HEK293 (cell line): Measurements from ENCODE around the gene GJA1.
A peak's percentile ranks its signal among the peaks of the same experiment; 100 is the strongest.

ENCODE experiments used
- CTCF ChIA-PET: fragments of 350-600 bp; formaldehyde crosslinking; extraction: SDS; loops from one replicate; lab custom pipeline; 2021; ENCODE audit warnings: antibody characterized with exemption; lab: Yijun Ruan, JAX
- POLR2A ChIA-PET: fragments of 300-600 bp; formaldehyde crosslinking; extraction: SDS; loops from one replicate; lab custom pipeline; 2020; ENCODE audit warnings: antibody characterized with exemption, inconsistent platforms; lab: Yijun Ruan, JAX
- H3K27ac ChIP-seq: fragments of 200-500 bp; sonication (Bioruptor generic); 2 replicates; pipeline ENCODE4 v1.5.1; 2014; ENCODE audit warnings: low read depth, low read length, control low read depth, inconsistent platforms; ENCODE audit errors: extremely low read depth
- H3K36me3 ChIP-seq, 2 experiments: fragments of 200-500 bp in 1 of 2; sonication (Bioruptor generic) in 1 of 2; 1 replicate in 1 of 2; 2 replicates in 1 of 2; pipeline ENCODE4 v1.5.1; 2014 to 2017; ENCODE audit warnings: inconsistent platforms in 2 of 2, low read length in 2 of 2; ENCODE audit not compliant: control insufficient read depth in 2 of 2, insufficient read depth in 1 of 2
- H3K4me1 ChIP-seq: fragments of 200-500 bp; sonication (Bioruptor generic); 2 replicates; pipeline ENCODE4 v1.5.1; 2014; ENCODE audit warnings: mild to moderate bottlenecking, low read length, inconsistent platforms; ENCODE audit not compliant: control insufficient read depth, insufficient read depth
- H3K4me3 ChIP-seq: 2 replicates; pipeline ENCODE4 v1.5.1; 2011; ENCODE audit warnings: low read depth, mild to moderate bottlenecking, control low read depth, low read length, moderate library complexity
- H3K9me3 ChIP-seq: fragments of 200-500 bp; sonication (Bioruptor generic); 2 replicates; pipeline ENCODE4 v1.5.1; 2014; ENCODE audit warnings: low read depth, low read length, inconsistent platforms; ENCODE audit not compliant: control insufficient read depth, insufficient read depth
- EGR2 ChIP-seq: fragments of 450-650 bp; formaldehyde crosslinking; IDR thresholded peaks from 2 replicates; pipeline ENCODE4 v1.5.1; 2016; ENCODE audit warnings: low read depth, missing biosample characterization, missing genetic modification characterization
- GLI2 ChIP-seq: fragments of 450-650 bp; formaldehyde crosslinking; IDR thresholded peaks from 2 replicates; pipeline ENCODE4; 2017; ENCODE audit warnings: missing biosample characterization, missing genetic modification characterization, low read depth, borderline replicate concordance
- GLI4 ChIP-seq: fragments of 450-650 bp; formaldehyde crosslinking; IDR thresholded peaks from 2 replicates; pipeline ENCODE4 v1.5.1; 2016; ENCODE audit warnings: missing biosample characterization, missing genetic modification characterization
- HOXA7 ChIP-seq: sonication (generic); formaldehyde crosslinking; IDR thresholded peaks from 2 replicates; pipeline ENCODE4 v1.8.1; 2022; ENCODE audit warnings: missing genetic modification reagents, borderline replicate concordance
- IKZF3 ChIP-seq: fragments of 450-650 bp; IDR thresholded peaks from 2 replicates; pipeline ENCODE4 v1.5.0; 2018; ENCODE audit warnings: missing biosample characterization, mild to moderate bottlenecking, missing genetic modification characterization, moderate library complexity
- RBAK ChIP-seq: fragments of 450-650 bp; formaldehyde crosslinking; IDR thresholded peaks from 2 replicates; pipeline ENCODE4 v1.5.1; 2016; ENCODE audit warnings: missing biosample characterization, missing genetic modification characterization
- REPIN1 ChIP-seq: fragments of 450-650 bp; formaldehyde crosslinking; IDR thresholded peaks from 2 replicates; pipeline ENCODE4 v1.5.1; 2017; ENCODE audit warnings: missing biosample characterization, missing genetic modification characterization, low read depth
- TRIM28 ChIP-seq: IDR thresholded peaks from 2 replicates; pipeline ENCODE4 v1.6.1; 2011; ENCODE audit warnings: low read length, control low read depth, borderline replicate concordance
- ZFP37 ChIP-seq: fragments of 450-650 bp; formaldehyde crosslinking; IDR thresholded peaks from 2 replicates; pipeline ENCODE4 v1.5.1; 2016; ENCODE audit warnings: missing biosample characterization, missing genetic modification characterization
- ZNF140 ChIP-seq: fragments of 450-650 bp; formaldehyde crosslinking; IDR thresholded peaks from 2 replicates; pipeline ENCODE4 v1.5.1; 2016; ENCODE audit warnings: missing biosample characterization, missing genetic modification characterization
- ZNF202 ChIP-seq: fragments of 450-650 bp; formaldehyde crosslinking; IDR thresholded peaks from 2 replicates; pipeline ENCODE4 v1.5.1; 2016; ENCODE audit warnings: missing biosample characterization, missing genetic modification characterization, borderline replicate concordance
- ZNF266 ChIP-seq: fragments of 450-650 bp; formaldehyde crosslinking; IDR thresholded peaks from 2 replicates; pipeline ENCODE4 v1.5.1; 2016; ENCODE audit warnings: missing biosample characterization, missing genetic modification characterization, low read depth
- ZNF302 ChIP-seq: fragments of 450-650 bp; formaldehyde crosslinking; IDR thresholded peaks from 2 replicates; pipeline ENCODE4 v1.5.1; 2016; ENCODE audit warnings: missing biosample characterization, missing genetic modification characterization, low read depth
- ZNF335 ChIP-seq: fragments of 450-650 bp; formaldehyde crosslinking; conservative IDR thresholded peaks from 2 replicates; pipeline ENCODE4 v1.5.1; 2016; ENCODE audit warnings: missing biosample characterization, missing genetic modification characterization
- ZNF423 ChIP-seq: fragments of 450-650 bp; formaldehyde crosslinking; IDR thresholded peaks from 2 replicates; pipeline ENCODE4 v1.5.1; 2016; ENCODE audit warnings: missing biosample characterization, missing genetic modification characterization
- ZNF48 ChIP-seq: fragments of 450-650 bp; formaldehyde crosslinking; IDR thresholded peaks from 2 replicates; pipeline ENCODE4 v1.5.1; 2016; ENCODE audit warnings: missing biosample characterization, missing genetic modification characterization
- ZNF600 ChIP-seq: fragments of 450-650 bp; formaldehyde crosslinking; IDR thresholded peaks from 2 replicates; pipeline ENCODE4 v1.5.1; 2016; ENCODE audit warnings: missing biosample characterization, missing genetic modification characterization
- ZNF629 ChIP-seq: fragments of 450-650 bp; formaldehyde crosslinking; IDR thresholded peaks from 2 replicates; pipeline ENCODE4 v1.5.1; 2017; ENCODE audit warnings: missing biosample characterization, missing genetic modification characterization
- ZNF843 ChIP-seq: fragments of 450-650 bp; formaldehyde crosslinking; IDR thresholded peaks from 2 replicates; pipeline ENCODE4 v1.5.1; 2016; ENCODE audit warnings: missing biosample characterization, missing genetic modification characterization
- ZSCAN23 ChIP-seq: fragments of 450-650 bp; formaldehyde crosslinking; IDR thresholded peaks from 2 replicates; pipeline ENCODE4 v1.5.1; 2016; ENCODE audit warnings: missing biosample characterization, missing genetic modification characterization
- TF ChIP-seq, protein P1 (sequence below): fragments of 450-650 bp; IDR thresholded peaks from 2 replicates; pipeline ENCODE4 v1.5.1; 2018; ENCODE audit warnings: missing biosample characterization, missing genetic modification characterization
- TF ChIP-seq, protein P2 (sequence below): fragments of 450-650 bp; formaldehyde crosslinking; IDR thresholded peaks from 2 replicates; pipeline ENCODE4 v1.5.1; 2017; ENCODE audit warnings: missing biosample characterization, missing genetic modification characterization
- TF ChIP-seq, protein P3 (sequence below): fragments of 450-650 bp; formaldehyde crosslinking; IDR thresholded peaks from 2 replicates; pipeline ENCODE4 v1.5.1; 2016; ENCODE audit warnings: missing biosample characterization, missing genetic modification characterization

GJA1 gene

DNA sequence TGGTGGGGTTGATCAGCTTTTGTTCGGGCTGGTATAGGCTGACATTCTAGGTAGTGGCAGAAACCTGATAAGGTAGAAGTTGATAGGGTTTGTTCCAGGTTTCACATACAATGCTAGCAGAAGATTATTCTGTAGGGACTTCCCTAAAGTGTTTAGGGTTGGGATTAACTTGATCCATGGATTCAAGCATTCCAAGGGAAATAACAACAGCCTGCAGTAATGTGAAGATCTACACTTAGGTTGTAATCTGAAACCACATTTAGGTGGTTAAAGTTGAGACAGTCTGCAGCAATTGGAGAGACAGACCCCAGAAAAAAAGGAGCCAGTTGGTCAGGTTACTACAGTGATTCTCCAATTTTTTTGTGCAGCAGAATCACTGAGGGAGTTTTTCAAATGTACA, 56.1 kb downstream of the GJA1 start:
- no peaks in the 10 kb centered on the region for H3K9me3 ChIP-seq
- TF ChIP-seq EGR2 (tag by site-specific recombination) (no peak), TRIM28 (0 out of 2 replicates have a peak, but pooled peaks have one; percentile 22), ZNF629 (tag by site-specific recombination) (no peak), ZSCAN23 (tag by site-specific recombination) (no peak)
- TF ChIP-seq, protein P1, sequence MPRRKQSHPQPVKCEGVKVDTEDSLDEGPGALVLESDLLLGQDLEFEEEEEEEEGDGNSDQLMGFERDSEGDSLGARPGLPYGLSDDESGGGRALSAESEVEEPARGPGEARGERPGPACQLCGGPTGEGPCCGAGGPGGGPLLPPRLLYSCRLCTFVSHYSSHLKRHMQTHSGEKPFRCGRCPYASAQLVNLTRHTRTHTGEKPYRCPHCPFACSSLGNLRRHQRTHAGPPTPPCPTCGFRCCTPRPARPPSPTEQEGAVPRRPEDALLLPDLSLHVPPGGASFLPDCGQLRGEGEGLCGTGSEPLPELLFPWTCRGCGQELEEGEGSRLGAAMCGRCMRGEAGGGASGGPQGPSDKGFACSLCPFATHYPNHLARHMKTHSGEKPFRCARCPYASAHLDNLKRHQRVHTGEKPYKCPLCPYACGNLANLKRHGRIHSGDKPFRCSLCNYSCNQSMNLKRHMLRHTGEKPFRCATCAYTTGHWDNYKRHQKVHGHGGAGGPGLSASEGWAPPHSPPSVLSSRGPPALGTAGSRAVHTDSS (tag by site-specific recombination), result no peak
- no peak overlapping the region for H3K4me3 ChIP-seq
- POLR2A ChIA-PET, result no interaction called here
- H3K36me3 ChIP-seq, result no peaks in the 10 kb centered on the region
- no peak overlapping the region for H3K27ac ChIP-seq
- H3K4me1 ChIP-seq, result no peaks in the 10 kb centered on the region
- CTCF ChIA-PET, result interaction anchor here (0.9 kb wide), 1 partner anchor 11 kb away, joined by 3 read pairs; no protein-coding TSS in a partner anchor

DNA sequence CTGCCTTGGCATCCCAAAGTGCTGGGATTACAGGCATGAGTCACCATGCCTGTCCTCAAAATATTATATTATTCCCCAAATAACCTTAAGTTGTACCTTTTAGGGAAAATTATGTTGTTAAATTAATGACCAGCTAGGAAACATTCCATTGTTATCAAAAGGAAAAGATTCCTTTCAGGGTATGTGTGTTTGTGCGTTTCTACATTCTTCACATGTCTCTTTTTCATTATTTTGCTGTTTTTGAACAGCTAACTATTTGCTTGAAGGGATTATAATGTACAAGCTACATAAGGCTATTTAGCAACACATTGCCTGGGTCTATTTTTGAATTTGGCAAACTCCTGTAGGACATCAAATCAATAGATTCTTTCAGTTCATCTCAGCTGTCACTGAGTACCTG, 57.1 kb downstream of the GJA1 start:
- Histone ChIP-seq H3K27ac (no peak overlapping the region), H3K4me1 (no peaks in the 10 kb centered on the region), H3K36me3 (no peaks in the 10 kb centered on the region), H3K9me3 (no peaks in the 10 kb centered on the region), H3K4me3 (no peak overlapping the region)
- POLR2A ChIA-PET, result no interaction called here
- TF ChIP-seq GLI4 (no peak), ZFP37 (no peak), ZNF302 (tag by site-specific recombination) (no peak), ZNF335 (tag by site-specific recombination) (no peak), ZNF140 (tag by site-specific recombination) (no peak), REPIN1 (no peak), GLI2 (tag by site-specific recombination) (no peak), ZNF48 (tag by site-specific recombination) (no peak), ZNF843 (no peak), ZNF202 (no peak), IKZF3 (tag by site-specific recombination) (no peak), RBAK (no peak), ZNF423 (tag by site-specific recombination) (no peak), HOXA7 (CRISPR knock-in tag) (no peak), ZNF266 (no peak), ZNF600 (no peak)
- TF ChIP-seq, protein P2, sequence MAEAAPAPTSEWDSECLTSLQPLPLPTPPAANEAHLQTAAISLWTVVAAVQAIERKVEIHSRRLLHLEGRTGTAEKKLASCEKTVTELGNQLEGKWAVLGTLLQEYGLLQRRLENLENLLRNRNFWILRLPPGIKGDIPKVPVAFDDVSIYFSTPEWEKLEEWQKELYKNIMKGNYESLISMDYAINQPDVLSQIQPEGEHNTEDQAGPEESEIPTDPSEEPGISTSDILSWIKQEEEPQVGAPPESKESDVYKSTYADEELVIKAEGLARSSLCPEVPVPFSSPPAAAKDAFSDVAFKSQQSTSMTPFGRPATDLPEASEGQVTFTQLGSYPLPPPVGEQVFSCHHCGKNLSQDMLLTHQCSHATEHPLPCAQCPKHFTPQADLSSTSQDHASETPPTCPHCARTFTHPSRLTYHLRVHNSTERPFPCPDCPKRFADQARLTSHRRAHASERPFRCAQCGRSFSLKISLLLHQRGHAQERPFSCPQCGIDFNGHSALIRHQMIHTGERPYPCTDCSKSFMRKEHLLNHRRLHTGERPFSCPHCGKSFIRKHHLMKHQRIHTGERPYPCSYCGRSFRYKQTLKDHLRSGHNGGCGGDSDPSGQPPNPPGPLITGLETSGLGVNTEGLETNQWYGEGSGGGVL (tag by site-specific recombination), result no peak
- TF ChIP-seq, protein P3, sequence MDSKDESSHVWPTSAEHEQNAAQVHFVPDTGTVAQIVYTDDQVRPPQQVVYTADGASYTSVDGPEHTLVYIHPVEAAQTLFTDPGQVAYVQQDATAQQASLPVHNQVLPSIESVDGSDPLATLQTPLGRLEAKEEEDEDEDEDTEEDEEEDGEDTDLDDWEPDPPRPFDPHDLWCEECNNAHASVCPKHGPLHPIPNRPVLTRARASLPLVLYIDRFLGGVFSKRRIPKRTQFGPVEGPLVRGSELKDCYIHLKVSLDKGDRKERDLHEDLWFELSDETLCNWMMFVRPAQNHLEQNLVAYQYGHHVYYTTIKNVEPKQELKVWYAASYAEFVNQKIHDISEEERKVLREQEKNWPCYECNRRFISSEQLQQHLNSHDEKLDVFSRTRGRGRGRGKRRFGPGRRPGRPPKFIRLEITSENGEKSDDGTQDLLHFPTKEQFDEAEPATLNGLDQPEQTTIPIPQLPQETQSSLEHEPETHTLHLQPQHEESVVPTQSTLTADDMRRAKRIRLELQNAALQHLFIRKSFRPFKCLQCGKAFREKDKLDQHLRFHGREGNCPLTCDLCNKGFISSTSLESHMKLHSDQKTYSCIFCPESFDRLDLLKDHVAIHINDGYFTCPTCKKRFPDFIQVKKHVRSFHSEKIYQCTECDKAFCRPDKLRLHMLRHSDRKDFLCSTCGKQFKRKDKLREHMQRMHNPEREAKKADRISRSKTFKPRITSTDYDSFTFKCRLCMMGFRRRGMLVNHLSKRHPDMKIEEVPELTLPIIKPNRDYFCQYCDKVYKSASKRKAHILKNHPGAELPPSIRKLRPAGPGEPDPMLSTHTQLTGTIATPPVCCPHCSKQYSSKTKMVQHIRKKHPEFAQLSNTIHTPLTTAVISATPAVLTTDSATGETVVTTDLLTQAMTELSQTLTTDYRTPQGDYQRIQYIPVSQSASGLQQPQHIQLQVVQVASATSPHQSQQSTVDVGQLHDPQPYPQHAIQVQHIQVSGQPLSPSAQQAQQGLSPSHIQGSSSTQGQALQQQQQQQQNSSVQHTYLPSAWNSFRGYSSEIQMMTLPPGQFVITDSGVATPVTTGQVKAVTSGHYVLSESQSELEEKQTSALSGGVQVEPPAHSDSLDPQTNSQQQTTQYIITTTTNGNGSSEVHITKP, result no peak
- CTCF ChIA-PET, result interaction anchor here (0.7 to 0.9 kb wide), 2 partner anchors 10 to 356 kb away, joined by 3 read pairs; no protein-coding TSS in a partner anchor
